D721Med (cell line): ENCODE measurements around the gene CLDN34.

ENCODE experiments used
- DNase-seq: peaks from one replicate; pipeline ENCODE4 v3.0.0; 2011; ENCODE audit warnings: low spot score; ENCODE audit not compliant: insufficient read length
- FAIRE-seq: peaks from 2 replicates; lab custom pipeline; 2011; peaks lifted over from hg19 to GRCh38; lab: Jason Lieb, UNC
- TF ChIP-seq, protein P1 (sequence below): IDR thresholded peaks from 2 replicates; pipeline ENCODE4 v1.5.1; 2012; ENCODE audit warnings: mild to moderate bottlenecking, control low read depth; ENCODE audit not compliant: insufficient read depth; ENCODE audit errors: missing control alignments

CLDN34 gene

DNA sequence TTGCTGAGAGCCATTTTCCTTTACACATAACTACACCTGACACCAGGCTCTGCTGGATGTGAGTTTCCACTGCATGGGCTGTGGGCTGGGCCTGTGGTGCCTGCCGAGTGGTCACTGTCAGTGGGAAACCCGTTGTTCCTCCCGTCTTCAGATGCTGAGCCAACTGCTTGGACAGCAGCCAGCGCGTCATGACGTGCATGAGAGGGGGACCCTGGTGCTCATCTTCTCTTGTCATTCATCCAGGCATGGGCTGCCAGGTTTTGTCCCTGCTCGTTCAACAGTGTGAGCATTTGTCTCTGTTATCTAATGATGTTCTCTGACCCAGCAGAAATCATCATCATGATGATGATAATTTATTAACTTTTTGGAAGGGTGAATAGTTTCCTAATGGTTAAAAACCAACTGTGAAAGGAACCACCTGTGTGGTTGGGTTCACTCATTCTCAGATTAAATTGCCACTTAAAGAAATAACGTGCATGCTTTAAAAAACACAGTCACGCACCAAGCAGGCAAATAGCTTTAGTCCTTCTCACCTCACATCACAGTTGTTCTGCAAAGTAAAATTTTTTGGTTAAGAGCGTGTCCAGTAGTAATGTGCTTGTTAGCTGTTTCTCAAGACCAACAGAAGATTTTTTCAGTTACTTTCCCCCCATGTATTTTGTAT lies 19.9 kb upstream of the CLDN34 start:
- FAIRE-seq, result no peak
- TF ChIP-seq, protein P1, sequence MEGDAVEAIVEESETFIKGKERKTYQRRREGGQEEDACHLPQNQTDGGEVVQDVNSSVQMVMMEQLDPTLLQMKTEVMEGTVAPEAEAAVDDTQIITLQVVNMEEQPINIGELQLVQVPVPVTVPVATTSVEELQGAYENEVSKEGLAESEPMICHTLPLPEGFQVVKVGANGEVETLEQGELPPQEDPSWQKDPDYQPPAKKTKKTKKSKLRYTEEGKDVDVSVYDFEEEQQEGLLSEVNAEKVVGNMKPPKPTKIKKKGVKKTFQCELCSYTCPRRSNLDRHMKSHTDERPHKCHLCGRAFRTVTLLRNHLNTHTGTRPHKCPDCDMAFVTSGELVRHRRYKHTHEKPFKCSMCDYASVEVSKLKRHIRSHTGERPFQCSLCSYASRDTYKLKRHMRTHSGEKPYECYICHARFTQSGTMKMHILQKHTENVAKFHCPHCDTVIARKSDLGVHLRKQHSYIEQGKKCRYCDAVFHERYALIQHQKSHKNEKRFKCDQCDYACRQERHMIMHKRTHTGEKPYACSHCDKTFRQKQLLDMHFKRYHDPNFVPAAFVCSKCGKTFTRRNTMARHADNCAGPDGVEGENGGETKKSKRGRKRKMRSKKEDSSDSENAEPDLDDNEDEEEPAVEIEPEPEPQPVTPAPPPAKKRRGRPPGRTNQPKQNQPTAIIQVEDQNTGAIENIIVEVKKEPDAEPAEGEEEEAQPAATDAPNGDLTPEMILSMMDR, result no peak

DNA sequence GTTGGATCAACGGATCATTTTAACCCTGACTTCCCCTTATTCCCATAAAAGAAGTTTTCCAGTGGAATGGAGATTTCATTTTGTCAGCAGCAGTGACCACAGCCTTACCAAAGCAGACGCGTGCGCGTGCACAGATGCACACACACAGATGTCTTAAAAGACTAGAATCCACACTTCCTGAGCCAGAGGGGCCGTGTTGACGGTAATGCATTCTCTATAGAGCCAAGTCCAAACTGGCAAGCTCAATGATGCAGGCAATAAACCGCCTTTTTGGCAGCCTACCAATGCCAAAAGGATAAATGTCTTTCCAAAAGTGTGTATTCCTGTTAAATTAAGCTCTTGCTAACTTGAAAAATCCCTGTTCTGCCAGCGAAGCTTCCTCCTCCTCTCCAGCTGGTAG lies 18.8 kb upstream of the CLDN34 start:
- DNase-seq (no peak), FAIRE-seq (no peak)
- TF ChIP-seq, protein P1, result no peak

More for the DNA sequence above, 19.9 kb upstream of the CLDN34 start:
- no peak for DNase-seq

DNA sequence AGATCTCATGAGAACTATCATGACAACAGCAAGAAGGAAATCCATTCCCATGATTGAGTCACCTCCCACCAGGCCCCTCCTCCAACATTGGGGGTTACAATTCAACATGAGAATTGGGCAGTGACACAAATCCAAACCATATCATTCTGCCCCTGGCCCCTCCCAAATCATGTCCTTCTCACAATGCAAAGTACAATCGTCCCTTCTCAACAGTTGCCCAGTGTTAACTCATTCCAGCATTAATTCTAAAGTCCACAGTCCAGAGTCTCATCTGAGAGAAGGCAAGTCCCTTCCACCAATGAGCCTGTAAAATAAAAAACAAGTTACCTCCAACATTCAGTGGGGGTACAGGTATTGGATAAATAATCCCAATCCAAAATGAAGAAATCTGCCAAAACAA lies 14.9 kb upstream of the CLDN34 start:
- FAIRE-seq (no peak), DNase-seq (no peak)
- TF ChIP-seq, protein P1, result no peak

DNA sequence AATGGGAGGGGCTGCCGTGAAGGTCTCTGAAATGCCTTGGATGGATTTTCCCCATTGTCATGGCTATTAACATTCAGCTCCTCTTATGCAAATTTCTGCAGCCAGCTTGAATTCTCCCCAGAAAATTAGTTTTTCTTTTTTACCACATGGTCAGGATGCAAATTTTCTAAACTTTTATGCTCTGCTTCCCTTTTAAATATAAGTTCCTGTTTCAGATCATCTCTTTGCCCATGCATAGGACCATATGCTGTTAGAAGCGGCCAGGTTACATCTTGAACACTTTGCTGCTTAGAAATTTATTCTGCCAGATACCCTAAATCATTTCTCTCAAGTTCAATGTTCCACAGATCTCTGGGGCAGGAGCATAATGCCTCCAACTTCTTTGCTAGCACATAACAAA lies 13.8 kb upstream of the CLDN34 start:
- TF ChIP-seq, protein P1, result no peak
- DNase-seq (no peak), FAIRE-seq (no peak)

DNA sequence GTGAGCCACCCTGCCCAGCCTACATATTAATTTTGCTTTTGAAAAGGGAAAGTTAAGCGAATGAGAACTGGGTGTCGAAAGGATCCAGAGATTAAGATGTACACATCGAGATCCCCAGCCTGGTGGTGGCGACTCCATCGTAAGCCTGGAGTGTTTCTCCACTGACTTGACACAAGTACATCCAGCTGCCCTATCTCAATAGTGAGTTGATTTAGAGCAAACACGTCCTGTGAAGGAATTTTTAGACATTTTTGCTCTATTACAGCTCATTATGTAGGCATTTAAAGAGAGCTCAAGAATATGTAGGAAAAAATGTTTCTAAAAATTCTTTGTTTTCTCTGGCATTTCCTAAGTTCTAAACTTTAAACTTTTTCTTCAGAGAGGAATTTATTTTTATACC lies 11.7 kb upstream of the CLDN34 start:
- FAIRE-seq (no peak), DNase-seq (no peak)
- TF ChIP-seq, protein P1, result no peak

DNA sequence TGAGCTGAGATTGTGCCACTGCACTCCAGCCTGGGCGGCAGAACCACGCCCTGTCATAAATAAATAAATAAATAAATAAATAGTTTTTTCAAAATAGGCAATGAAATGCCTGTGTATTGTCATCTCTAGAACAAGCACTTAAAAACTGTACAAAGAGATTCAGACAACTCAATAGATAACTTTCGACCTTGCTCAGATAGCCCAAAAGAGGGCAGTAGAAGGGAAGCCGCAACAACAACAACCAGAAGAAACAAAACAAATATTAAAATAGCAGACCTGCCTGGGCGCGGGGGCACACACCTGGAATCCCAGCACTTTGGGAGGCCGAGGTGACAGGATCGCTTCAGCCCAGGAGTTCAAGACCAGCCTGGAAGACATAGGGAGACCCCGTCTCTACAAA lies 9.4 kb upstream of the CLDN34 start:
- no peak for FAIRE-seq
- TF ChIP-seq, protein P1, result no peak
- DNase-seq, result no peak

DNA sequence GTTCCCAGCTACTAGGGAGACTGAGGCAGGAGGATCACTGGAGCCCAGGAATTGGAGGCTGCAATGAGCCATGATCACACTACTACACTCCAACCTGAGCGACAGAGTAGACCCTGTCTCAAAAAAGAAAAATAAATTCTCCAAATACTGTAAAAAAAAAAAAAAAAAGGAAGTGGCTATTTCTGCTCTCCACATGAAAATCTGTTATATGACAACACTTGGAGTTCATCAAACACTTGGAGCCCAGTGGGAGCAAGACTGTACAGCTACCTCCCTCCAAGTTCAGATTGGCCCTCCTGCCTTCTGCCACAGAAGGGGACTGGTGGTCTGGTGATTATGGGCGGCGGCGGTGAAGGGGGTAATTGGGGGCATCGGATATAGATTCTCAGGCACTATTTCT lies 9.0 kb upstream of the CLDN34 start:
- TF ChIP-seq, protein P1, result no peak
- FAIRE-seq (no peak), DNase-seq (no peak)
